GM21381 (cell line): ENCODE measurements around the gene CDC16.
"Not testable (repeated sequence)": the region's sequence is repeated elsewhere in the genome, so short reads cannot be mapped to it uniquely, and the experiment has no call there.

Source experiments
- ATAC-seq: cut with Tn5 transposase; IDR thresholded peaks from one replicate; pipeline ENCODE4 v1.9.1; 2021; ENCODE audit warnings: mild to moderate bottlenecking, moderate library complexity; ENCODE audit not compliant: unreplicated experiment

CDC16 gene

DNA sequence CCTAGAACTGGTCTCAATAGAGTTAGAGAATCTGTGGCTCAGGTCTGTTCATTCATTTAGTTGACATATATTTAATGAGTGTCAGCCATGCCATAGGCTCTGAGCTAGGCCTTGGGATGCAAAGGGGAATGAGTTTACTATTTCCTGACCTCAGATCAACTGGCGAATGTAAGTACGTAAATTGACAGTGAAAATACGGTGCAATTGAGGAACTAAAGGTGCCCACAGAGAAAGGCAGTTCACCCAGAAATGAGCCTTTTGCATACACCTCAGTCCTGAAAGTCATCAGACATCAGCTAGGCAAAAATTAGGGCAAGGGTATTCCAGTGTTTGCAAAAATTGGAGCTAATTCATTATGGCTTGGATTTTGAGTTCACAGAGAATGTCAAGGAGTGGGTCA is 26.1 kb downstream of the CDC16 start:
- ATAC-seq: no peak

DNA sequence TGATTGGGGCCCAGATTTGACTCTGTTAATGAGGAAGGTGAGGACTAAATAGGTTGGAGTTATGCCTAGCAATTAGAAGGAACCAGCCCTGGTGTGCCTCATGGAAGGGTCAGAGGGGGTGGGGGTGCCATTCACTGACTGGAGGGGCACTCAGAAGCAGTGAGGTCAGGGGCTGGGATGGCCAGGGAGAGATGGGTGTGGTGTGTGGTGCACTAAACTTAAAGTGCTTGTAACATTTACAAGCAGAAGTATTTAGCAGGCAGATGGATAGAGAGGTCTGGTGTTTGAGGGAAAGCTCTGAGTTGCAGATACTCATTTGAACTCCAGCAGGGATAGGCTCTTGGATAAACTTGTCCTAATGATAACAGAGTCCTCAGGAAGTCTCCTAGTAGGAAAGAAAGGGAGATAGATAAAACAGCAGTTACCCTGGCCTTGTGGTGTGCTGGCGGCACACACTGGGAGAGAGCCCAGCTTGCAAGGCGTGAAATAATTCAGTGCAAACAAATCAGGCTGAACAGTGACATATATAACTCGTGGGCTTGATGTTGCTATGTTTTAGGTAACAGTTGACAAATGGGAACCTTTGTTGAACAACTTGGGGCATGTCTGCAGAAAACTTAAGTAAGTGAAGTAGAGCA is 26.8 kb downstream of the CDC16 start:
- no peak for ATAC-seq

DNA sequence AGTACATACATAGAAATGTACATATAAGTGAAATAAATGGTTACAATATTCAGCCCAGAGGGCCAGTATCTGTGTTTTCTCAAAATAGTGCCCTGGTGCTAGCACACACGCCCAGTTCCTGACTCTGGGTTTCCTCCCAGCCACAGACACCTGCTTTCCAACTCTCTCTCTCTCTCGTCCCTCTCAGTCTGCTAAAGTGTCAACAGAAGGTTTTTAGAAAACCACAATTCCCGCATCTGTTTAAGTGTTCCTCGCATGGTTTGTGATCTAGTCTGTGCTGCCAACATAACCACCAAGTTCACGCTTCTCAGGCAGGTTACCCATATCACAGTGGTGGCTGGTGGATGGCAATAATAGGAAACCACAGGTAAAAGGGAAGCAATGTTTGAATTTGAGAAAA is 28.9 kb downstream of the CDC16 start:
- peak; percentile 63 for ATAC-seq

GRCh38 chr13:114264313-114264712 is 29.6 kb downstream of the CDC16 start:
- not testable (repeated sequence) for ATAC-seq

DNA sequence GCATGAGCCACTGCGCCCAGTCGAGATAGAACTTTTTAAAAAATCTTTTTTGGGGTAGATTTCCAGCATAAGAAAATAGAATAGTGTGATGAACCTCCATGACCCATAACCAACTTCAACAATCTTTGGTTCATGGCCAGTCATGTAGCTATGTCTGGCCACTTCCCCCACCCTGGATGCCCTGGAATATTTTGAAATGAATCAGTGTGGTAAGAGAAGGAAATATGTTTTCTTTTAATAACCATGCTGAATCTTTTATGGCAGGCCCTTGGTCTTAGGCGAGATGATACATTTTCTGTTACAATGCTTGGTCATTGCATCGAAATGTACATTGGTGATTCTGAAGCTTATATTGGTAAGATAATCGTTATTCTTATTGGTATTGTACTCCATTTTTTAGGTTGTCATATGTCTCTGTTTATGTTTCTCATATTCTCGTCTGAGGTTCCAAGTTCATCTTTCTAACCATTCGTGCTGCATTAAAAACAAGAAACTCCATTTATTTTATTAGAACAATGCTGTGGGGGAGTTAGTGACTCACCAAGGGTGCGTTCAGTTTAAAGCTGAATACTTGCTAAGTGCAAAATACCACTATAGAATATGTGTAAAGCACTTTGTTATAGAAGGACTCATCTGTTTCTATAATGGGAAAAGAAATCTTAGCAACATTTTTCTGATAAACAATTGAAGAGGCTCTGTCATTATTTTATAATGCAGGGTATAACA is 30.4 kb downstream of the CDC16 start:
- no peak for ATAC-seq

- no peak for ATAC-seq
Observed at GRCh38 chr13:114266241-114266640, 31.5 kb downstream of the CDC16 start.

GRCh38 chr13:114268344-114269280 is 33.9 kb downstream of the CDC16 start:
- ATAC-seq: no peak

DNA sequence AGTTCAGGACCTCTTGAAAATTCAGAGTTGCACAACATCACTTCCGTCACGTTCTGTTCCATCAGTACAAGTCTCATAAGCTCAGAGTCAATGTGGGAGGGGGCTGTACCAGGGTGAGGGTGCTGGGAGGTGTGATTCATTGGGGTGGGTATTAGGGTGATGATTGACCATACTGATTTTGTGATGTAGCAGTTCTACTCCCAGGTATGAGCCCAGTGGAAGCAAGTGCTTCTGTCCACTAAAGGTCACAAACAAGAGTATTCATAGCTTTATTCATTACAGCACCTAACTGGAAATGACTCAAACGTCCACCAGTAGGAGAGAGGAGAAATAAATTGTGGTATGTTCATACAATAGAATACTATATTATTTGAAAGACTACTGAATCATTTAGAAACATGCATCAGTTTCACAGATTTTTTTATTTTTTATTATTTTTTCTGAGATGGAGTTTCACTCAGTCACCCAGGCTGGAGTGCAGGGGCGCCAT is 34.6 kb downstream of the CDC16 start:
- ATAC-seq: no peak

- no peak for ATAC-seq
Observed at GRCh38 chr13:114272977-114273376, 38.3 kb downstream of the CDC16 start.

GRCh38 chr13:114275304-114275703 is 40.6 kb downstream of the CDC16 start:
- ATAC-seq: no peak

- no peak for ATAC-seq
Observed at GRCh38 chr13:114279146-114279545, 44.4 kb downstream of the CDC16 start.

- no peak for ATAC-seq
Observed at GRCh38 chr13:114279758-114280355, 45.2 kb downstream of the CDC16 start.

GRCh38 chr13:114281351-114282040 is 46.8 kb downstream of the CDC16 start, which contains the start of gene UPF3A:
Gene UPF3A (plus strand): TSS chr13:114281601. CDS start chr13:114281640, 39 bp downstream.
- ATAC-seq: peak; percentile 69

DNA sequence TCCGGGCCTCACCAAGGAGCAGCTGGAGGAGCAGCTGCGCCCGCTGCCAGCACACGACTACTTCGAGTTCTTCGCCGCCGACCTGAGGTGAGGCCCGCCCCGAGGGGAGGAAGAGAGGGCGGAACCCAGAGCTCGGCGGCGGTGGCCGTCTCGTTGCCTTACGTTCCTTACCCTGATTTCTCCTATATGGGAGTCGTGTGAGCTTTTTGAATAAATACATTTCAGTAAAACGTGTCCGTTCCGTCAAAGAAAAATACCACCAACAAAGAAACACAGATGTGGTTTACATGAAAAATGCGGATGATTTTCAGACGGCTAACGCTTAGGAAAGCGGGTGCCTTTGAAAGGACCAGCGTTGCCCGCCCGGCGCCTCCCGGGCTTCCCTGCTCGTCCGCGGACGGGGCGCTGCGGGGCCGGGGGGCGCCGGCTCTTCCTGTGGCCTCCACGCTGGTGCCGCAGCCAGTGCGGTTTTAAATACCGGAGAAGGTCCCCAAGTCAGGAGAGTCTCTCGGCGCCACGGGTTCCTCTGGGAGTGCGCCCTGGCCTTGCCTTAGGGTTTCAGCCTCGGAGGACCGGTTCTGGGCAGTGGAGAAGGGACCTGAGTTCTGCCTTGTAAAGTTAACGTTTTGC is 47.5 kb downstream of the CDC16 start:
- peak; percentile 42 for ATAC-seq

GRCh38 chr13:114283576-114283975 is 48.9 kb downstream of the CDC16 start:
- ATAC-seq: no peak

DNA sequence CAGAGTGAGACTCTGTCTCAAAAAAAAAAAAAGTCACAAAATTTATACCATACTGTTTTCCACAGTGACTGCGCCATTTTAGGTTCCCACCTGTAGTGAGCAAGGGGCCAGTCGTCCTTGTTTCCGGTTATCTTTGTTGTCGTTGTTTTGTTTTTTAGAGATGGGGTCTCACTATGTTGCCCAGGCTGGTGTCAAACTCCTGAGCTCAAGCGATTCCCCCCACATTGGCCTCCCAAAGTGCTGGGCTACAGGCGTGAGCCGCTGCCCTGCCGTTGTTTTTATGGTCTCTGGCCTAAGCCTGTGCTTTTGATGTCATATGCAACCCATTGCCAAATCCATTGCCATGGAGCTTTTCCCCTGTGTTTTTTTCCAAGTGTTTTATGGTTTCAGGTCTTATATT is 50.0 kb downstream of the CDC16 start:
- no peak for ATAC-seq

GRCh38 chr13:114285166-114285808 is 50.6 kb downstream of the CDC16 start:
- ATAC-seq: no peak

GRCh38 chr13:114286808-114287207 is 52.1 kb downstream of the CDC16 start:
- no peak for ATAC-seq

GRCh38 chr13:114288157-114288591 is 53.5 kb downstream of the CDC16 start:
- ATAC-seq: no peak
